Measurements from ENCODE around the gene LEP. TPM values are rescaled to one million over a fixed set of nuclear protein-coding genes. Genes with fewer than 3 reads are reported as not detected.

LEP gene
- total and polyA plus RNA-seq, 7 experiments from 2014 or later, result 0.10 TPM; not detected in 6

DNA sequence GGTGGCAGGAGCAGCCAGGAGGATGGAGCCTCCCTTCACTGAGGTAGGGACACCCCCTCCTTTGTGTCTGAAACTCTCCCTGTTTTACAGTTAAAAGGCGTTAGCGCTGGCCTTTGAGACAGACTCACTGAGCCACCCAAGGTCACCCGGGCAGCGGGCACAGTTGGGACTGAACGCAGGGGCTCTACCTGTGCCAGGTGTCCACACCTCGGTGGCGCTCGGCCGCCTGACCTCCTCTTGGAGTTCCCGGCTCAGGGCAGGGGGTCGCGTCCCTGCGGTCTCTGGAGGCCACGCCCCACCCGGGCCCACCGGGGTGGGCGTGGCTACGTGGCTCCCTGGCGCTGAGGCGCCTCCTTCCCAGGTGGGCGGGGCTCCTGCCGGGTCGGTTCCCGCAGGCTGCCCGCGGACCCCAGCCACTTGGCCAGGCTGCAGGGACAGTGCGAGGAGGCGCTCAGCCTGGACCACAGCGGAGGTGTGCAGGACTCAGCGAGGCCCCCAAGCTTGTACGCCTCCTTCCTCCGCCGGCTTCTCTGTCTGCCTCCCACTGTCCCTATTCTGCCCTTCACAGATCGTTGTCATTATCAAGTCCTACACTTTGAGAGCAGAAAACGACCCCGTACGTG lies 39.9 kb upstream of the LEP start:
- peaks cover 40 to 53% (median 50%) of the 10 kb centered on the region in 5 donors for H3K27me3 Mint-ChIP-seq
- H3K27ac Mint-ChIP-seq, result no peak overlapping the region

DNA sequence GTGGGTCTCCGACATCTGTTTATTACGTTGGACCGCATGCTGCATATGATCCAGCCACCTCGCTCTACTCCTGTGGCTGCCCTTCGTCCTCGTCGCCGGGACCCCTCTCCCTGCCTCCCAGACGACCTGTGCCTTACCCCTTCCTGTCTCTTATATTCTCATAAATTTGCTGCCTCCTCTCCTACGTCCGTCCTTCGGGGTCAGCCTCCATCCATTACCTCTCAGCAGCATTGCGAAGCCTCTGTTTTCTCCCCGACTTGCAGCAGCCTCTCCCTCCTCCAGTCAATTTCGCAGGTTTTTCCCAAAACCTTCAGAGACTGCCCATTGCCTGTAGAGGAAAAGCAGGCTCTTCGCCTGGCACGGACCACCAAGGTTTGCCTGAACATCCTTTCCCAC lies 39.4 kb upstream of the LEP start:
- Mint-ChIP-seq H3K36me3 (peaks cover 0 to 7% (median 0%) of the 10 kb centered on the region in 5 donors), H3K9me3 (peaks cover 0 to 6% (median 2%) of the 10 kb centered on the region in 11 donors), H3K4me3 (peak overlapping the region; percentile 5 to 91 (median 74)), H3K27me3 (peaks cover 40 to 53% (median 50%) of the 10 kb centered on the region in 5 donors), H3K4me1 (peaks cover 4 to 23% (median 21%) of the 10 kb centered on the region in 7 donors), H3K27ac (no peak overlapping the region)
- Histone ChIP-seq H3K27ac (ENCODE audit: low read depth, low read length) (no peak overlapping the region), H3K4me1 (ENCODE audit: control insufficient read depth in 2 of 2, insufficient read depth in 2 of 2, low read length in 2 of 2) (peaks cover 0 to 8% of the 10 kb centered on the region in 2 donors), H3K36me3 (ENCODE audit: control insufficient read depth in 2 of 3, insufficient read depth in 3 of 3, low read length in 3 of 3) (no peaks in the 10 kb centered on the region), H3K27me3 (ENCODE audit: control insufficient read depth in 2 of 2, insufficient read depth in 2 of 2, low read length in 2 of 2) (peaks cover 0 to 23% of the 10 kb centered on the region in 2 donors), H3K9me3 (ENCODE audit: control insufficient read depth in 2 of 3, low read length in 3 of 3) (no peaks in the 10 kb centered on the region), H3K4me3 (ENCODE audit: low read length) (peak overlapping the region; percentile 32)
- DNase-seq (no peak), ATAC-seq (no peak)
- ChIA-PET POLR2A (no interaction called here), CTCF (no interaction called here)
- intact Hi-C loops (cut with micrococcal nuclease), result loop anchor here in 1 of 2 donors (10.0 kb wide), 2 partner anchors 167 to 697 kb away; partner anchors contain the start of gene LRRC4

More for the DNA sequence above, 39.9 kb upstream of the LEP start:
- intact Hi-C loops (cut with micrococcal nuclease), result loop anchor here in 1 of 2 donors (10.0 kb wide), 2 partner anchors 166 to 696 kb away; partner anchors contain the start of gene LRRC4
- Mint-ChIP-seq H3K4me3 (peak overlapping the region in 9 of 10 donors; percentile 58 to 91 (median 75)), H3K9me3 (peaks cover 0 to 11% (median 4%) of the 10 kb centered on the region in 11 donors), H3K4me1 (peaks cover 4 to 23% (median 21%) of the 10 kb centered on the region in 7 donors), H3K36me3 (peaks cover 0 to 8% (median 0%) of the 10 kb centered on the region in 5 donors)
- Histone ChIP-seq H3K27ac (ENCODE audit: low read depth, low read length) (no peak overlapping the region), H3K9me3 (ENCODE audit: control insufficient read depth in 2 of 3, low read length in 3 of 3) (peaks cover 0 to 2% (median 0%) of the 10 kb centered on the region in 3 experiments), H3K27me3 (ENCODE audit: control insufficient read depth in 2 of 2, insufficient read depth in 2 of 2, low read length in 2 of 2) (peaks cover 0 to 23% of the 10 kb centered on the region in 2 donors), H3K36me3 (ENCODE audit: control insufficient read depth in 2 of 3, insufficient read depth in 3 of 3, low read length in 3 of 3) (no peaks in the 10 kb centered on the region), H3K4me1 (ENCODE audit: control insufficient read depth in 2 of 2, insufficient read depth in 2 of 2, low read length in 2 of 2) (peaks cover 0 to 8% of the 10 kb centered on the region in 2 donors), H3K4me3 (ENCODE audit: low read length) (peak overlapping the region; percentile 32)
- ChIA-PET POLR2A (no interaction called here), CTCF (no interaction called here)
- DNase-seq, result peak in 1 of 9 donors; percentile 20
- peak; percentile 18 for ATAC-seq

DNA sequence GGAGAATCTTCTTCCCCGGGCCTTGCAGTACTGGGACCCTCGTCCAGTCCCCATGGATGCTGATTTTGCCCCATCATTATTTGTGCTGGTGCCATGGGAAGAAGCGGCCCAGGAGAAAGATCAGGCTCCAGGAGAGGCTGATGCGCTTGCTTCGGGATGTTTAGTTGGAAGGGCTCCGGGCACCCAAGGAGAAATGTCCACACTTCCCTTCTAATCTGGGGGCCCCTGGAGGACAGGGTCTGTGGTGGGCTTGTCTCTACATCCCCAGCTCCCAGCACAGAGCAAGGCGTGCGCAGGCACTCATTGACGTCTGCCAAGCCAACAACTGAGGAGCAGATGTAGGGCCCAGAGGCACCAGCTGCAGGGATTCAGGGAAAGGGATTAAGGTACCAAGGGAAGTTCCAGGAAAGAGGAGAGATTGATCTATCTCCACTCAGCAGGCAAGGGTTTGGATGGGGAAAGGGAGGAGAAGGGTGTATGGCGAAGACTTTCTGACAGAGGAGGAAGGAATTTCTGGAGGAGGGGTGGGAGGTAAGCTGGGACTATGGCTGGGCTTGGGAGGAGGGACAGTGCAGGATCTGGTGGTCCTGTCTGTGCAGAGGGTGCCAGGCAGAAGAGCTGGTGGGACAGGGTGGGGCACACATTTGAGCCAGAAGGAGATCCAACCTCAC lies 38.7 kb upstream of the LEP start:
- POLR2A ChIA-PET, result no interaction called here
- H3K4me3 Mint-ChIP-seq, result peak overlapping the region in 9 of 10 donors; percentile 58 to 91 (median 75)

DNA sequence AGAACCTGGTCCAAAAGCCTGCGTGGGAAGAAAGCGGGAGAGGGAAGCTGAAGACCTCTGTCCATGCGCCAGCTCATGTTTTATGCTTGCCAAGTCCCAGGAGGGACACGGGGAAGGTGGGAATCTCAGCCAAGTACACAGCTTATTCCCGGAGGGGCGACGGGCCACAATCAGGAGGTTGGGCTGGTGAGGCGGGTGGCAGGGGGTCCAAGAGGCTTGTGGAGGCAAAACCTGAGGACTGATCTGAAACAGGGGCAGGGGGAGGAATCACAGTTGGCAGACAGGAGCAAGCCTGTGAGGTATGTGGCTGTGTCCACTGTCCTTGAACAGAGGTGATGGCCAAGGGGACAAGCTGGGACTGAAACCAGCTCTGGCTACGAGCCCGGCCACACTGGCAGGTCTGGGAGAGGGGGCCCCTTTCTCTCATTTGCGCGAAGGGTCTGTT lies 38.0 kb upstream of the LEP start:
- no peak overlapping the region for H3K27ac Mint-ChIP-seq
- ChIA-PET CTCF (no interaction called here), POLR2A (no interaction called here)
- H3K36me3 ChIP-seq (ENCODE audit: control insufficient read depth in 2 of 3, insufficient read depth in 3 of 3, low read length in 3 of 3), result no peaks in the 10 kb centered on the region
- intact Hi-C loops (cut with micrococcal nuclease), result loop anchor here in 1 of 2 donors (10.0 kb wide), 2 partner anchors 168 to 698 kb away; partner anchors contain the start of gene LRRC4
- H3K36me3 Mint-ChIP-seq, result peaks cover 0 to 7% (median 0%) of the 10 kb centered on the region in 5 donors
- DNase-seq, result no peak
- H3K9me3 Mint-ChIP-seq, result peaks cover 0 to 2% (median 0%) of the 10 kb centered on the region in 11 donors
- H3K27me3 ChIP-seq (ENCODE audit: control insufficient read depth in 2 of 2, insufficient read depth in 2 of 2, low read length in 2 of 2), result peaks cover 0 to 23% of the 10 kb centered on the region in 2 donors
- H3K4me1 ChIP-seq (ENCODE audit: control insufficient read depth in 2 of 2, insufficient read depth in 2 of 2, low read length in 2 of 2), result peaks cover 0 to 8% of the 10 kb centered on the region in 2 donors
- H3K4me3 Mint-ChIP-seq, result peak overlapping the region in 2 of 10 donors; percentile 20 to 91
- no peak for ATAC-seq
- H3K27me3 Mint-ChIP-seq, result peaks cover 40 to 54% (median 50%) of the 10 kb centered on the region in 5 donors
- H3K4me1 Mint-ChIP-seq, result peaks cover 4 to 23% (median 21%) of the 10 kb centered on the region in 7 donors
- no peak overlapping the region for H3K4me3 ChIP-seq (ENCODE audit: low read length)
- H3K9me3 ChIP-seq (ENCODE audit: control insufficient read depth in 2 of 3, low read length in 3 of 3), result no peaks in the 10 kb centered on the region
- H3K27ac ChIP-seq (ENCODE audit: low read depth, low read length), result no peak overlapping the region

More for the DNA sequence above, 38.7 kb upstream of the LEP start:
- peaks cover 40 to 54% (median 50%) of the 10 kb centered on the region in 5 donors for H3K27me3 Mint-ChIP-seq
- no peaks in the 10 kb centered on the region for H3K9me3 ChIP-seq (ENCODE audit: control insufficient read depth in 2 of 3, low read length in 3 of 3)
- no peak overlapping the region for H3K27ac Mint-ChIP-seq
- H3K27me3 ChIP-seq (ENCODE audit: control insufficient read depth in 2 of 2, insufficient read depth in 2 of 2, low read length in 2 of 2), result peaks cover 0 to 23% of the 10 kb centered on the region in 2 donors
- peaks cover 4 to 23% (median 21%) of the 10 kb centered on the region in 7 donors for H3K4me1 Mint-ChIP-seq
- DNase-seq (no peak), ATAC-seq (no peak)
- peaks cover 0 to 3% (median 0%) of the 10 kb centered on the region in 11 donors for H3K9me3 Mint-ChIP-seq
- CTCF ChIA-PET, result no interaction called here
- H3K36me3 ChIP-seq (ENCODE audit: control insufficient read depth in 2 of 3, insufficient read depth in 3 of 3, low read length in 3 of 3), result no peaks in the 10 kb centered on the region
- intact Hi-C loops (cut with micrococcal nuclease), result loop anchor here in 1 of 2 donors (10.0 kb wide), 2 partner anchors 168 to 698 kb away; partner anchors contain the start of gene LRRC4
- H3K4me3 ChIP-seq (ENCODE audit: low read length), result no peak overlapping the region
- peaks cover 0 to 7% (median 0%) of the 10 kb centered on the region in 5 donors for H3K36me3 Mint-ChIP-seq
- H3K4me1 ChIP-seq (ENCODE audit: control insufficient read depth in 2 of 2, insufficient read depth in 2 of 2, low read length in 2 of 2), result peaks cover 0 to 8% of the 10 kb centered on the region in 2 donors
- H3K27ac ChIP-seq (ENCODE audit: low read depth, low read length), result no peak overlapping the region

DNA sequence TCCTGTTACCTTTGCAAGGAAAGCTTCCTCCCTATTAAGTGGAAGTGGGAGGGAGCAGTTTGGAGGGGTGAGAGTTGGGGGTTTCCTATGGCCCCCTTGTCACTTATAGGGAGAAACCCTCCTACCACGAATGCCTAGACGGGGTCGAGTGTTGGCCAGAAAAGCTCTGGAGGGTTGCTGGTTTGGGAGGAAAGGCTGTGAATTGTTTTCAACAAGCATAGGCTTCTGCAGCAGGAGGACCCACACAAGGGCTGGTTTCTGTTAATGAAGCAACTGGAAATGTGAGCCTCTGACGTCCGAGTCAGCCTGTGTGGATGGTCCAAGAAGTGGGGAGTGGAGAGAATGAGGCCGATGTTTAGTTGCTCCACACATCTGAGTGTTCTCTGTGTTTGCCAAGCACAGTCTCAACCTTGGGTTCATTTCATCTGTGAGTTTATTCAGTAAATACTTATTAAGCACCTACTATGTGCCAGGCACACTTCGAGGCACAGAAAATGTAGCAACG lies 37.3 kb upstream of the LEP start:
- peaks cover 0 to 8% of the 10 kb centered on the region in 2 donors for H3K4me1 ChIP-seq (ENCODE audit: control insufficient read depth in 2 of 2, insufficient read depth in 2 of 2, low read length in 2 of 2)
- ChIA-PET CTCF (no interaction called here), POLR2A (no interaction called here)
- no peak overlapping the region for H3K27ac ChIP-seq (ENCODE audit: low read depth, low read length)
- H3K27ac Mint-ChIP-seq, result peak overlapping the region in 1 of 9 donors; percentile 4
- H3K9me3 Mint-ChIP-seq, result peaks cover 0 to 2% (median 0%) of the 10 kb centered on the region in 11 donors
- peaks cover 0 to 7% (median 0%) of the 10 kb centered on the region in 5 donors for H3K36me3 Mint-ChIP-seq
- H3K4me1 Mint-ChIP-seq, result peaks cover 4 to 23% (median 21%) of the 10 kb centered on the region in 7 donors
- peaks cover 0 to 23% of the 10 kb centered on the region in 2 donors for H3K27me3 ChIP-seq (ENCODE audit: control insufficient read depth in 2 of 2, insufficient read depth in 2 of 2, low read length in 2 of 2)
- H3K27me3 Mint-ChIP-seq, result peaks cover 40 to 54% (median 50%) of the 10 kb centered on the region in 5 donors
- DNase-seq (no peak), ATAC-seq (no peak)
- H3K4me3 ChIP-seq (ENCODE audit: low read length), result no peak overlapping the region
- no peaks in the 10 kb centered on the region for H3K36me3 ChIP-seq (ENCODE audit: control insufficient read depth in 2 of 3, insufficient read depth in 3 of 3, low read length in 3 of 3)
- no peak overlapping the region for H3K4me3 Mint-ChIP-seq
- intact Hi-C loops (cut with micrococcal nuclease), result loop anchor here in 1 of 2 donors (10.0 kb wide), 2 partner anchors 169 to 699 kb away; partner anchors contain the start of gene LRRC4
- no peaks in the 10 kb centered on the region for H3K9me3 ChIP-seq (ENCODE audit: control insufficient read depth in 2 of 3, low read length in 3 of 3)

DNA sequence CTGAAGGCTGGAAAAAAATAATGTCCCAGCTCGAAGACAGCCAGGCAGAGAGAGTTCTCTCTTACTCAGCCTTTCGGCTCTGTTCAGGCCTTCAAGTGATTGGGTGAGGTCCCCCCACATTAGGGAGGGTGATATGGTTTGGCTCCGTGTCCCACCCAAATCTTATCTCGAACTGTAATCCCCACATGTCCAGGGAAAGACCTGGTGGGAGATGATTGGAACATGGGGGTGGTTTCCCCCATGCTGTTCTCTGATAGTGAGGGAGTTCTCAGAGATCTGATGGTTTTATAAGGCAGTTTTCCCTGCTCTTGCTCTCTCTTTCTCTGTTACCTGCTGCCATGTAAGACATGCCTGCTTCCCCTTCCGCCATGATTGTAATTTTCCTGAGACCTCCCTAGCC lies 36.6 kb upstream of the LEP start:
- POLR2A ChIA-PET, result no interaction called here
- H3K27me3 Mint-ChIP-seq, result peaks cover 36 to 50% (median 47%) of the 10 kb centered on the region in 5 donors
- ATAC-seq (no peak), DNase-seq (no peak)
- peaks cover 4 to 23% (median 21%) of the 10 kb centered on the region in 7 donors for H3K4me1 Mint-ChIP-seq
- no peaks in the 10 kb centered on the region for H3K36me3 ChIP-seq (ENCODE audit: control insufficient read depth in 2 of 3, insufficient read depth in 3 of 3, low read length in 3 of 3)
- peaks cover 0 to 7% (median 0%) of the 10 kb centered on the region in 5 donors for H3K36me3 Mint-ChIP-seq
- H3K9me3 Mint-ChIP-seq, result peaks cover 0 to 2% (median 0%) of the 10 kb centered on the region in 11 donors
- no peak overlapping the region for H3K27ac Mint-ChIP-seq
- CTCF ChIA-PET, result no interaction called here
- H3K27me3 ChIP-seq (ENCODE audit: control insufficient read depth in 2 of 2, insufficient read depth in 2 of 2, low read length in 2 of 2), result peaks cover 0 to 23% of the 10 kb centered on the region in 2 donors
- peaks cover 0 to 8% of the 10 kb centered on the region in 2 donors for H3K4me1 ChIP-seq (ENCODE audit: control insufficient read depth in 2 of 2, insufficient read depth in 2 of 2, low read length in 2 of 2)
- no peak overlapping the region for H3K27ac ChIP-seq (ENCODE audit: low read depth, low read length)
- no peak overlapping the region for H3K4me3 ChIP-seq (ENCODE audit: low read length)
- H3K9me3 ChIP-seq (ENCODE audit: control insufficient read depth in 2 of 3, low read length in 3 of 3), result no peaks in the 10 kb centered on the region
- intact Hi-C loops (cut with micrococcal nuclease), result loop anchor here in 1 of 2 donors (10.0 kb wide), 2 partner anchors 170 to 700 kb away; partner anchors contain the start of gene LRRC4
- H3K4me3 Mint-ChIP-seq, result no peak overlapping the region

Measured in naive thymus-derived CD4-positive, alpha-beta T cell (primary cell).